AG09309 (cell line): Measurements from ENCODE around the gene AADAC.
A peak's percentile ranks its signal among the peaks of the same experiment; 100 is the strongest.

Experiments
- DNase-seq: peaks from one replicate; pipeline ENCODE4 v3.0.0-alpha.2; 2010; ENCODE audit warnings: low read depth
- H3K4me3 ChIP-seq: 2 replicates; pipeline ENCODE4 v1.5.1; 2011; ENCODE audit warnings: mild to moderate bottlenecking, low read depth, low read length, moderate library complexity; ENCODE audit not compliant: control insufficient read depth
- CTCF ChIP-seq: IDR thresholded peaks from 2 replicates; pipeline ENCODE4 v1.5.1; 2011; ENCODE audit warnings: mild to moderate bottlenecking, low read depth, low read length, inconsistent platforms; ENCODE audit not compliant: insufficient read depth, control insufficient read depth; ENCODE audit errors: missing control alignments

Gene AADAC

DNA sequence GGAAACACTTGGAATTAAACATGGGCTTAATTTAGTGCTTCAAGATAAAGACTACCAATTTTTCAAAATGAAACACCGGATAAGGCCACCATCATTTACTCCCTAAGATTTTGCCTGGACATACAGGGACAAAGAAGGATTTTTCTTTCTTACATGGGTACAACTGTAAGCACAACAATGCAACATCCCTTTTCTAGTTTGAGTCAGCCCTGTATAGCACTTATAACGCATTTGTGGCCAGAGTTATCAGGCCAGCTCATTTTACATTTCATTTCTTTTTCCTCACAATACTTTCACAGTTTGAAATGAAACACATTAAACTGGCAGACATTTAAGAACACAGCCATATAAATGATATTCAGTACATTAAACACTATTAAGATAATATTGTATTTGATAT is 49.7 kb downstream of the AADAC start:
- no peak for DNase-seq
- H3K4me3 ChIP-seq: no peak overlapping the region
- no peak for TF ChIP-seq CTCF

GRCh38 chr3:151864423-151865101 is 50.6 kb downstream of the AADAC start:
- TF ChIP-seq CTCF: no peak
- peak; percentile 68 for DNase-seq
- no peak overlapping the region for H3K4me3 ChIP-seq

DNA sequence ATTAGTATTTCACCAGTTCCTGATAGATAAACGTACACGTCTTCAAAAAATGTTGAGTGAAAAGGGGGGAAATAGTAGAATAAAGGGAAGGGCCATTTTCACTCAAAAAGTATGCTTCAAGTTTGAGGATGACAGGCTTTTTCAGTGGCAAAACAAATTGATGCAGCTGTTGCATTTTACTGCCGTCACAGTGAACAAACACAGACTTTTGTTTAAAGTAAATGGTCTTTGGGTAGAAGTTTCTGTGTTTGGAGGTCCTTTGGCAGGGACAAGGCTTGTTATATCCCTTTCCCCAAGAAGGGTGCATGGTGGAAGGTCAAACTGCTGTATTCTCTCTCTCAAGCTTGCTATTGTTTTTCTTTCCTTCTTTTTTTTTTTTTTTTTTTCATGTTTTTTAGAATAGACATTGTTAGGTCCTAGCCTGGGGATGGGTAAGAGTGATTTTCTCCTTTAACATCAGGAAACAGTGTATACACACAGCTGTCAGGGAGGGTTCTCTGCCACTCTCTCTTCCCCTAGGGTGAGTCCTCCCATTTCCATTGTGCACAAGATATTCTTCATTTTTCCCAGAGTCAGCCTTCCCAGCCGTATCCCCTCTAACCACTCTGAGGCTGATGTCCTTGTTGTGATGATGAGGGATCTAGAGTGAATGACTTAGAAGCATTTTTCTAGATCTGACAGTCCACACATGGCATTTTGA is 52.9 kb downstream of the AADAC start:
- no peak overlapping the region for H3K4me3 ChIP-seq
- no peak for TF ChIP-seq CTCF
- DNase-seq: no peak

- no peak overlapping the region for H3K4me3 ChIP-seq
- DNase-seq: no peak
- TF ChIP-seq CTCF: no peak
Observed at GRCh38 chr3:151867666-151868065, 53.8 kb downstream of the AADAC start.

DNA sequence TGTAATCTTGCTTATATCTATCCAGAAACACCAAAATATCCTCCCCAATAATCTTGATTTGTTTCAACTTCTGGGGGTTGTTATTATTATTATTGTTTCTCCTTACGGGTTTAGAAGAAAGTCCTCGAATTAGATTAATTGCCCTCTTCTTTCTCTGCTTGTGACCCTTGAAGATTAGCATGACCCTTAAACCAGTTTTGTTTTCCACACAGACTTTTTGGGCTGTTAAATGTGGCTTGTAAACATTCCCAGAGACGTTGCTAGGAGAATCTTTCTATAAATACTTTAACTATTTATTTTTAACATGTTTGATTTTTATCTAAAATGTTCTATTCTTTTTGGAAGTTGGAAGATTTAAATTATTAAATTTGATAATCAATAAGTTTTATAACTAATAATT is 55.3 kb downstream of the AADAC start:
- no peak overlapping the region for H3K4me3 ChIP-seq
- DNase-seq: no peak
- no peak for TF ChIP-seq CTCF

DNA sequence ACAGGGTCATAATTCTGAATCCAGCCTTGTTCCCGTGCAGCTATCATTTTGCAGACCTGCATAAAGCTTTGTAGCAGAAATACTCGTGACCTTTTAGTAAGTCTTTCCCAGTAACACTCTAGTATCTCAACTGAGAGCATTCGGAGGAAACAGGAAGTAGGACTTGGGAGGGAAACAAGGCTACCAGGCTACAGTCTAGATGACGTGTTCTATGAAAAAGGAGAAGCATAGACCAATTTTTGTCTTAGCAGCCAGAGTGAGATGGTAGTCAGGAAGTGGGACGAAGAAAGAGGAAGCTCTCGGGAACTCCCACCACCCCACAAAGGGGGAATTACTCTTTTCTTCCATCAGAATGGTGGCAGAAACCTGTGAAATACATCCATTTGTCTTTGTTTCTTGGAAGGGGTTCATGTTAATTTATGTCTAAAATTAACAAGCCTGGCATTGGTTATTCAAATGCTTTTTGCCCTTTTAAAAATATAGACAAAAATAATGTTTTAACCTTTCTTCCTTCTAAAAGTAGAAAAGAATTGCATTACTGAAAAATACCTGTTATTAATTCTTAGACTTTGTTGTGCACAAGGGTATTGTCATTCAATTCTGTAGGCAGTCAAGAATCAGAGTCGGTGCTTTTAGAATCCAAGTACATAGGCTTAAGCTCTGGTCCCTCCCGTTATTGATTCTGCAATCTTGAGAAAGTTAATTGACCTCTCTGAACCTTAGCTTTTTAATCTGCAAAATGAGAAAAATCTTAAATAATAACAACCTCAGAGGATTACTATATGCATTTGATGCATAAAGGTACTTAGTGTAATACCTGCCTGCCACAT is 57.9 kb downstream of the AADAC start:
- no peak overlapping the region for H3K4me3 ChIP-seq
- no peak for DNase-seq
- no peak for TF ChIP-seq CTCF
